Measurements from ENCODE around the gene PHF5A.

GRCh38 chr22:41478473-41478872 lies 10.0 kb upstream of the PHF5A start:
- no peak for TF ChIP-seq EZH2 (IDR thresholded peaks at IDR 0.05; ENCODE audit: insufficient read depth, poor library complexity, severe bottlenecking)
- no peak for TF ChIP-seq EZH2phosphoT487 (IDR thresholded peaks at IDR 0.05; ENCODE audit: insufficient read depth, low read depth)
